GM18868 (cell line): ENCODE data around the gene FAF1.
A peak's percentile ranks its signal among the peaks of the same experiment; 100 is the strongest.
"Not testable (repeated sequence)": the region's sequence is repeated elsewhere in the genome, so short reads cannot be mapped to it uniquely, and the experiment has no call there.

Experiments used
- ATAC-seq: cut with Tn5 transposase; IDR thresholded peaks from one replicate; pipeline ENCODE4 v1.9.1; 2021; ENCODE audit warnings: mild to moderate bottlenecking, moderate library complexity; ENCODE audit not compliant: unreplicated experiment

FAF1 gene

GRCh38 chr1:50917138-50918137 is 42.6 kb downstream of the FAF1 start:
- ATAC-seq, result peak; percentile 82

GRCh38 chr1:50915621-50916020 is 44.4 kb downstream of the FAF1 start:
- ATAC-seq, result no peak

GRCh38 chr1:50913954-50914353 is 46.1 kb downstream of the FAF1 start:
- ATAC-seq, result no peak

GRCh38 chr1:50910356-50910755 is 49.7 kb downstream of the FAF1 start:
- ATAC-seq, result not testable (repeated sequence)

GRCh38 chr1:50907610-50908009 is 52.5 kb downstream of the FAF1 start:
- not testable (repeated sequence) for ATAC-seq

GRCh38 chr1:50906050-50906449 is 54.0 kb downstream of the FAF1 start:
- ATAC-seq, result not testable (repeated sequence)

GRCh38 chr1:50902419-50902818 is 57.6 kb downstream of the FAF1 start:
- ATAC-seq, result no peak

- no peak for ATAC-seq
Observed at GRCh38 chr1:50901872-50902271, 58.2 kb downstream of the FAF1 start.

GRCh38 chr1:50898773-50899172 is 61.3 kb downstream of the FAF1 start:
- ATAC-seq, result no peak

- ATAC-seq, result no peak
Observed at GRCh38 chr1:50894340-50894739, 65.7 kb downstream of the FAF1 start.

- no peak for ATAC-seq
Observed at GRCh38 chr1:50893466-50893865, 66.6 kb downstream of the FAF1 start.

- not testable (repeated sequence) for ATAC-seq
Observed at GRCh38 chr1:50887555-50887954, 72.5 kb downstream of the FAF1 start.

GRCh38 chr1:50880373-50880772 is 79.7 kb downstream of the FAF1 start:
- ATAC-seq, result no peak

GRCh38 chr1:50879137-50879536 is 80.9 kb downstream of the FAF1 start:
- no peak for ATAC-seq

GRCh38 chr1:50878434-50878833 is 81.6 kb downstream of the FAF1 start:
- ATAC-seq, result no peak

GRCh38 chr1:50877641-50878040 is 82.4 kb downstream of the FAF1 start:
- no peak for ATAC-seq

GRCh38 chr1:50873458-50874187 is 86.4 kb downstream of the FAF1 start:
- peak; percentile 93 for ATAC-seq

GRCh38 chr1:50864845-50865244 is 95.2 kb downstream of the FAF1 start:
- ATAC-seq, result not testable (repeated sequence)

GRCh38 chr1:50861772-50862171 is 98.3 kb downstream of the FAF1 start:
- ATAC-seq, result no peak

- no peak for ATAC-seq
Observed at GRCh38 chr1:50860702-50861101, 99.4 kb downstream of the FAF1 start.

- no peak for ATAC-seq
Observed at GRCh38 chr1:50860256-50860655, 99.8 kb downstream of the FAF1 start.

- no peak for ATAC-seq
Observed at GRCh38 chr1:50859657-50860056, 100.4 kb downstream of the FAF1 start.
